ENCODE data around the gene CFAP97D2.

GRCh38 chr13:114161028-114161556, 18.0 kb upstream of the CFAP97D2 start:
- TF ChIP-seq CTCF (IDR thresholded peaks at IDR 0.05; ENCODE audit: low read length) (no peak), EZH2phosphoT487 (IDR thresholded peaks at IDR 0.05; ENCODE audit: low read length) (no peak), EZH2 (optimal IDR thresholded peaks at IDR 0.05; ENCODE audit: low read depth, low read length) (no peak)
